ENCODE results near the gene GOLT1A.

GRCh38 chr1:204224655-204225054, 10.9 kb upstream of the GOLT1A start:
- TF ChIP-seq EZH2 (IDR thresholded peaks at IDR 0.05; ENCODE audit: borderline replicate concordance, insufficient read depth, low read length, poor library complexity, severe bottlenecking) = no peak
- no peak for TF ChIP-seq RAD21 (conservative IDR thresholded peaks at IDR 0.05)
- TF ChIP-seq TAF1 (IDR thresholded peaks at IDR 0.05; ENCODE audit: low read depth) = no peak
- TF ChIP-seq MXI1 (conservative IDR thresholded peaks at IDR 0.05; ENCODE audit: poor library complexity, severe bottlenecking) = no peak
- TF ChIP-seq POLR2AphosphoS5 (IDR thresholded peaks at IDR 0.05) = no peak
- TF ChIP-seq, protein P1, sequence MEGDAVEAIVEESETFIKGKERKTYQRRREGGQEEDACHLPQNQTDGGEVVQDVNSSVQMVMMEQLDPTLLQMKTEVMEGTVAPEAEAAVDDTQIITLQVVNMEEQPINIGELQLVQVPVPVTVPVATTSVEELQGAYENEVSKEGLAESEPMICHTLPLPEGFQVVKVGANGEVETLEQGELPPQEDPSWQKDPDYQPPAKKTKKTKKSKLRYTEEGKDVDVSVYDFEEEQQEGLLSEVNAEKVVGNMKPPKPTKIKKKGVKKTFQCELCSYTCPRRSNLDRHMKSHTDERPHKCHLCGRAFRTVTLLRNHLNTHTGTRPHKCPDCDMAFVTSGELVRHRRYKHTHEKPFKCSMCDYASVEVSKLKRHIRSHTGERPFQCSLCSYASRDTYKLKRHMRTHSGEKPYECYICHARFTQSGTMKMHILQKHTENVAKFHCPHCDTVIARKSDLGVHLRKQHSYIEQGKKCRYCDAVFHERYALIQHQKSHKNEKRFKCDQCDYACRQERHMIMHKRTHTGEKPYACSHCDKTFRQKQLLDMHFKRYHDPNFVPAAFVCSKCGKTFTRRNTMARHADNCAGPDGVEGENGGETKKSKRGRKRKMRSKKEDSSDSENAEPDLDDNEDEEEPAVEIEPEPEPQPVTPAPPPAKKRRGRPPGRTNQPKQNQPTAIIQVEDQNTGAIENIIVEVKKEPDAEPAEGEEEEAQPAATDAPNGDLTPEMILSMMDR (IDR thresholded peaks at IDR 0.05; ENCODE audit: poor library complexity, severe bottlenecking) = no peak
- TF ChIP-seq EP300 (conservative IDR thresholded peaks at IDR 0.05; ENCODE audit: poor library complexity, severe bottlenecking) = no peak
- TF ChIP-seq, protein P2, sequence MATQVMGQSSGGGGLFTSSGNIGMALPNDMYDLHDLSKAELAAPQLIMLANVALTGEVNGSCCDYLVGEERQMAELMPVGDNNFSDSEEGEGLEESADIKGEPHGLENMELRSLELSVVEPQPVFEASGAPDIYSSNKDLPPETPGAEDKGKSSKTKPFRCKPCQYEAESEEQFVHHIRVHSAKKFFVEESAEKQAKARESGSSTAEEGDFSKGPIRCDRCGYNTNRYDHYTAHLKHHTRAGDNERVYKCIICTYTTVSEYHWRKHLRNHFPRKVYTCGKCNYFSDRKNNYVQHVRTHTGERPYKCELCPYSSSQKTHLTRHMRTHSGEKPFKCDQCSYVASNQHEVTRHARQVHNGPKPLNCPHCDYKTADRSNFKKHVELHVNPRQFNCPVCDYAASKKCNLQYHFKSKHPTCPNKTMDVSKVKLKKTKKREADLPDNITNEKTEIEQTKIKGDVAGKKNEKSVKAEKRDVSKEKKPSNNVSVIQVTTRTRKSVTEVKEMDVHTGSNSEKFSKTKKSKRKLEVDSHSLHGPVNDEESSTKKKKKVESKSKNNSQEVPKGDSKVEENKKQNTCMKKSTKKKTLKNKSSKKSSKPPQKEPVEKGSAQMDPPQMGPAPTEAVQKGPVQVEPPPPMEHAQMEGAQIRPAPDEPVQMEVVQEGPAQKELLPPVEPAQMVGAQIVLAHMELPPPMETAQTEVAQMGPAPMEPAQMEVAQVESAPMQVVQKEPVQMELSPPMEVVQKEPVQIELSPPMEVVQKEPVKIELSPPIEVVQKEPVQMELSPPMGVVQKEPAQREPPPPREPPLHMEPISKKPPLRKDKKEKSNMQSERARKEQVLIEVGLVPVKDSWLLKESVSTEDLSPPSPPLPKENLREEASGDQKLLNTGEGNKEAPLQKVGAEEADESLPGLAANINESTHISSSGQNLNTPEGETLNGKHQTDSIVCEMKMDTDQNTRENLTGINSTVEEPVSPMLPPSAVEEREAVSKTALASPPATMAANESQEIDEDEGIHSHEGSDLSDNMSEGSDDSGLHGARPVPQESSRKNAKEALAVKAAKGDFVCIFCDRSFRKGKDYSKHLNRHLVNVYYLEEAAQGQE (IDR thresholded peaks at IDR 0.05; ENCODE audit: borderline replicate concordance) = no peak

All from neural cell (in vitro differentiated cells).